Tibial nerve (tissue), 4 donors: ENCODE measurements around the gene EBI3.

Experiments used
- CTCF ChIP-seq, 5 experiments: fragments of 200-600 bp in 3 of 5; fragments of 450-650 bp in 2 of 5; sonication (generic) in 3 of 5; IDR thresholded peaks; one replicate each; pipeline ENCODE4 v1.5.1; 2016 to 2019; ENCODE audit warnings: antibody characterized with exemption in 5 of 5, mild to moderate bottlenecking in 3 of 5, moderate library complexity in 2 of 5
- EP300 ChIP-seq, 2 donors: sonication (generic); formaldehyde crosslinking; IDR thresholded peaks; one replicate each; pipeline ENCODE4 v1.6.1; 2017; ENCODE audit warnings: antibody characterized with exemption in 2 of 2, mild to moderate bottlenecking in 1 of 2
- POLR2A ChIP-seq, 2 donors: fragments of 450-650 bp; IDR thresholded peaks; one replicate each; pipeline ENCODE4 v1.6.1; 2017; ENCODE audit warnings: antibody characterized with exemption in 2 of 2, mild to moderate bottlenecking in 2 of 2, moderate library complexity in 2 of 2

- TF ChIP-seq CTCF (IDR thresholded peaks at IDR 0.05) = no peak
- no peak for TF ChIP-seq POLR2A (IDR thresholded peaks at IDR 0.05)
- TF ChIP-seq EP300 (IDR thresholded peaks at IDR 0.05) = no peak
Measured at GRCh38 chr19:4264812-4265211, 35.5 kb downstream of the EBI3 start.
